Spleen (tissue), 11 donors: ENCODE results near the gene MMD. TPM values are rescaled to one million over a fixed set of nuclear protein-coding genes. Genes with fewer than 3 reads are reported as not detected.

Experiments used
- DNase-seq: peaks from one replicate; pipeline ENCODE4 v3.0.0-alpha.2; 2020
- H3K27ac ChIP-seq, 8 donors: fragments of 200-600 bp; sonication (generic) in 7 of 8; 1 replicate in 4 of 8; 2 replicates in 4 of 8; pipeline versions ENCODE4 v1.5.0 to v1.8.0; 2016 to 2021; ENCODE audit warnings: inconsistent platforms in 4 of 8, mild to moderate bottlenecking in 4 of 8, moderate library complexity in 1 of 8
- H3K27me3 ChIP-seq, 7 donors: fragments of 200-600 bp; sonication (generic) in 6 of 7; replicated peaks in 1 of 7; 1 replicate in 4 of 7; 2 replicates in 3 of 7; pipeline versions ENCODE4 v1.5.0 to v1.8.0; 2016 to 2021; ENCODE audit warnings: inconsistent platforms in 3 of 7, mild to moderate bottlenecking in 1 of 7
- H3K36me3 ChIP-seq, 6 donors: fragments of 200-600 bp; sonication (generic) in 5 of 6; 1 replicate in 4 of 6; 2 replicates in 2 of 6; pipeline versions ENCODE4 v1.5.0 to v1.8.0; 2016 to 2021; ENCODE audit warnings: inconsistent platforms in 2 of 6
- H3K4me1 ChIP-seq, 6 donors: fragments of 200-600 bp; sonication (generic) in 5 of 6; 1 replicate in 3 of 6; 2 replicates in 3 of 6; pipeline versions ENCODE4 v1.5.0 to v1.8.0; 2016 to 2021; ENCODE audit warnings: inconsistent platforms in 3 of 6
- H3K4me3 ChIP-seq, 8 donors: fragments of 200-600 bp; sonication (generic) in 7 of 8; 1 replicate in 4 of 8; 2 replicates in 4 of 8; pipeline versions ENCODE4 v1.5.0 to v1.8.0; 2016 to 2021; ENCODE audit warnings: inconsistent platforms in 4 of 8, mild to moderate bottlenecking in 4 of 8, moderate library complexity in 2 of 8
- H3K9me3 ChIP-seq, 8 donors: fragments of 200-600 bp; sonication (generic) in 7 of 8; 1 replicate in 4 of 8; 2 replicates in 4 of 8; pipeline versions ENCODE4 v1.5.0 to v1.8.0; 2016 to 2021; ENCODE audit warnings: inconsistent platforms in 4 of 8
- CTCF ChIP-seq, 11 experiments: fragments of 200-600 bp in 7 of 11; fragments of 450-650 bp in 4 of 11; sonication (generic) in 4 of 11; IDR thresholded peaks in 8 of 11; conservative IDR thresholded peaks in 3 of 11; 1 replicate in 7 of 11; 2 replicates in 4 of 11; pipeline versions ENCODE4 v1.4.0 to v1.8.0; 2016 to 2021; ENCODE audit warnings: antibody characterized with exemption in 11 of 11, inconsistent platforms in 4 of 11, mild to moderate bottlenecking in 1 of 11
- POLR2A ChIP-seq, 3 donors: fragments of 450-650 bp; IDR thresholded peaks; one replicate each; pipeline ENCODE4 v1.5.1; 2017; ENCODE audit warnings: antibody characterized with exemption in 3 of 3, mild to moderate bottlenecking in 1 of 3
- POLR2AphosphoS5 ChIP-seq, 3 donors: sonication (generic); formaldehyde crosslinking; IDR thresholded peaks; one replicate each; pipeline ENCODE4 v1.5.1; 2017; ENCODE audit warnings: antibody characterized with exemption in 3 of 3
- WGBS, 5 donors: extraction: QIAGEN DNeasy Blood & Tissue Kit in 3 of 5; methylation state at CpG; one replicate each; pipeline versions ENCODE4 v1.1.5 to v1.1.7; 2013 to 2018; 5-methylcytosine and 5-hydroxymethylcytosine counted together
- intact Hi-C: fragments of 100-400 bp; cut with DNase I; formaldehyde crosslinking; loops from one replicate; pipeline ENCODE4 v1.15.0; 2023; ENCODE audit warnings: low total_unique reads
- polyA plus RNA-seq, 3 donors: library from polyadenylated mRNA; stranded (reverse); fragments of 200-250 nt; gene quantifications; one replicate each; pipeline ENCODE4 v1.2.1, GENCODE V29; 2013
- total RNA-seq, 7 donors: library from RNA; depleted of rRNA in 3 of 7; stranded (reverse); fragments of >200 nt in 3 of 7; fragmentation: NEBNext Ultra II Directional in 4 of 7; extraction: Animal tissue kit (Norgen Biotek cat#: 25700) in 4 of 7; gene quantifications; one replicate each; pipeline versions ENCODE4 v1.1.0 to v1.2.1, GENCODE V29; 2016 to 2021
- donor health status: healthy with polysubstance abuse.
- donor health status: DM: no; HTN: no; CAD: no; lungs with moderate emphysema.
- donor health status: DM: no; HTN: no; CAD: no.
- donor health status: Bipolar disorder and iron deficiency.
- donor health status: healthy.
- donor health status: DM: no; HTN: no; CAD: no.
- donor health status: DM: yes; HTN: yes; CAD: no.

MMD gene
- total and polyA plus RNA-seq, 10 donors, result 18.6 to 47.9 (median 37.4) TPM

GRCh38 chr17:55381017-55381770 is 40.4 kb downstream of the MMD start:
- TF ChIP-seq POLR2AphosphoS5 (IDR thresholded peaks at IDR 0.05) (no peak), CTCF (IDR thresholded peaks at IDR 0.05 in 8 of 11, conservative IDR thresholded peaks at IDR 0.05 in 3 of 11) (no peak), POLR2A (IDR thresholded peaks at IDR 0.05) (no peak)
- Histone ChIP-seq H3K4me1 (no peaks in the 10 kb centered on the region), H3K27ac (no peak overlapping the region), H3K4me3 (no peak overlapping the region), H3K27me3 (no peaks in the 10 kb centered on the region), H3K9me3 (no peaks in the 10 kb centered on the region), H3K36me3 (no peaks in the 10 kb centered on the region)
- DNase-seq, result no peak
- 93 to 97% (median 94%) methylated on average over 8 of the region's 8 CpGs for WGBS, 5 donors
- intact Hi-C loops, result no loop called here

DNA sequence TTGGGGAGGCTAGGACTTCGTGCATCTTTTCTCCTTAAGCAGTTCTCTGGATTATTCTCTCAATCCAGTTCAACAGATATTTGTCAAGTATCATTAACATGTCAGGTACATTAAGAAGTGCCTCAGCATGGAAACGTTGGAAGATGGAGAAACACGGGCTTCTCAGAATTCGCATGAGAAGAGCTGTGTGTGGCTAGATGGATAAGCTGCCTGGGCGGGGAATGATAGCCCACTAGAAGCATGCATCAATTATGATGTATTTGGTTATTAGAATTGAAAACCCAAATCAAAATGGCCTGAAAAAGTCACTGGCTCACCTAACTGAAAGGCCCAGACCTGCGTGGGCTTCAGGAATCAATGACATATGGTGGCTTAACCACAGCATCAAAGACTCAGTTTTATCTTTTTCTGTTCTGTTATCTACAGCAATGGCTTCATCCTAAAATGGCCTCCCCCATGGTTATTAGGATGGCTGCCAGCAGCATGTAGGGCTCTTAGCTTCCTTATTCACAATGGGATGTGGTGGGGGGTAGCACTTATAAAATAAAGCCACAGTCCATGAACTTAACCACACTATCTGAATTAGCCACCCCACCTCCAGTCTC is 43.9 kb downstream of the MMD start:
- intact Hi-C loops, result no loop called here
- 84 to 93% (median 87%) methylated on average over 6 of the region's 6 CpGs for WGBS, 5 donors

DNA sequence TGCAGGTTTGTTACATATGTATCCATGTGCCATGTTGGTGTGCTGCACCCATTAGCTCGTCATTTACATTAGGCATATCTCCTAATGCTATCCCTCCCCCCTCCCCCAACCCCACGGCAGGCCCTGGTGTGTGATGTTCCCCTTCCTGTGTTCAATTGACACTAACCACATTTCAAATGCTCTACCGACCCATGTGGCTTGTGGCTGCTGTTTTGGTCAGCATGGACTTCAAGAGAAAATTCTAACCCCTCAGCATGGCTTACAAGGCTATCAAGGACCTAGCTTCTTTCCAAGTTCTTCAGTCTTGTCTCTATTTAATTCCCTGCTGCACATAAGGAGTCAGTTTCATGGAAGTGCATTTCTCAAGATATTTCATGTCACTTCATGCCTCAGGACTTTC is 52.9 kb downstream of the MMD start:
- Histone ChIP-seq H3K4me3 (no peak overlapping the region), H3K27me3 (no peaks in the 10 kb centered on the region), H3K9me3 (peaks cover 0 to 13% (median 6%) of the 10 kb centered on the region in 8 donors), H3K27ac (no peak overlapping the region), H3K4me1 (no peaks in the 10 kb centered on the region), H3K36me3 (no peaks in the 10 kb centered on the region)
- TF ChIP-seq CTCF (IDR thresholded peaks at IDR 0.05 in 8 of 11, conservative IDR thresholded peaks at IDR 0.05 in 3 of 11) (no peak), POLR2AphosphoS5 (IDR thresholded peaks at IDR 0.05) (no peak), POLR2A (IDR thresholded peaks at IDR 0.05) (no peak)
- 20 to 42% (median 24%) methylated on average over 3 of the region's 3 CpGs for WGBS, 5 donors
- intact Hi-C loops, result no loop called here
- no peak for DNase-seq

More for the DNA sequence above, 43.9 kb downstream of the MMD start:
- Histone ChIP-seq H3K27ac (no peak overlapping the region), H3K4me3 (no peak overlapping the region), H3K27me3 (no peaks in the 10 kb centered on the region), H3K9me3 (peaks cover 0 to 4% (median 0%) of the 10 kb centered on the region in 8 donors), H3K36me3 (no peaks in the 10 kb centered on the region), H3K4me1 (no peaks in the 10 kb centered on the region)
- TF ChIP-seq POLR2A (IDR thresholded peaks at IDR 0.05) (no peak), POLR2AphosphoS5 (IDR thresholded peaks at IDR 0.05) (no peak), CTCF (IDR thresholded peaks at IDR 0.05 in 8 of 11, conservative IDR thresholded peaks at IDR 0.05 in 3 of 11) (no peak)
- DNase-seq, result no peak

DNA sequence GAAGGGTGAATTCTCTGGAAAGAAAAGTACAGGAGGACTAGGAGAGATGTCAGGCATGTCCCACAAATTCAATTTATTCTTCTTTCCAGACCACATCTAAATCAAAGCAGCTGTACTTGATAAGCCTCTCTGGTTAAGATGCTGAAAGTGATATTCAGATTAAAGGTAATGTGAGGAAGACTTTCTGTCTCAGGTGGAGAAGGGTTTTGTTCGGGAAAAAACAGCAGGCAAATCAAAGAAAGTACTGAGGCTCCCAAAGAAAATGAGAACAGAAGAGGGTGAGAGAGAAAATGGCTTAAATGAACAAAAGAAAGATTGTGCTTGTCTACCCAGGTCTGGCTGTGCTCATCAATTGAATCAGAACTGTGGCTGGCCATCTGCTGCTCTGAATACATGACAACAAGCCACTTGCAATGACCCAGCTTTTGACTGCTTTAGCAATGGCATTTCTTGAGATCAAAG is 55.6 kb downstream of the MMD start:
- WGBS, 5 donors, result 80 to 96% (median 93%) methylated on average over 1 of the region's 1 CpG
- H3K4me3 ChIP-seq, result no peak overlapping the region
- TF ChIP-seq POLR2A (IDR thresholded peaks at IDR 0.05) (no peak), CTCF (IDR thresholded peaks at IDR 0.05 in 8 of 11, conservative IDR thresholded peaks at IDR 0.05 in 3 of 11) (no peak), POLR2AphosphoS5 (IDR thresholded peaks at IDR 0.05) (no peak)
- intact Hi-C loops, result no loop called here
- no peak for DNase-seq
- H3K36me3 ChIP-seq, result no peaks in the 10 kb centered on the region
- no peaks in the 10 kb centered on the region for H3K27me3 ChIP-seq
- peaks cover 0 to 11% (median 6%) of the 10 kb centered on the region in 8 donors for H3K9me3 ChIP-seq
- H3K4me1 ChIP-seq, result no peaks in the 10 kb centered on the region
- H3K27ac ChIP-seq, result no peak overlapping the region
